Smooth muscle cell (in vitro differentiated cells): Measurements from ENCODE around the gene ACTR10. TPM values are rescaled to one million over a fixed set of nuclear protein-coding genes. Genes with fewer than 3 reads are reported as not detected.

Experiments used
- DNase-seq: peaks from one replicate; lab custom pipeline; 2025; ENCODE audit not compliant: unreplicated experiment; lab: John Stamatoyannopoulos, UW
- H2AFZ ChIP-seq: fragments of 200-600 bp; sonication (generic); 2 replicates; pipeline ENCODE4 v1.6.0; 2016; ENCODE audit warnings: antibody characterized with exemption, low read depth, mild to moderate bottlenecking
- H3F3A ChIP-seq: fragments of 200-600 bp; sonication (generic); 2 replicates; pipeline ENCODE4 v1.6.0; 2017; ENCODE audit warnings: antibody characterized with exemption, low read depth
- H3K27ac ChIP-seq: fragments of 200-600 bp; sonication (generic); 2 replicates; pipeline ENCODE4 v1.5.1; 2016; ENCODE audit warnings: low read depth, mild to moderate bottlenecking
- H3K27me3 ChIP-seq: fragments of 200-600 bp; sonication (generic); 2 replicates; pipeline ENCODE4 v1.6.1; 2016; ENCODE audit warnings: low read depth, mild to moderate bottlenecking
- H3K36me3 ChIP-seq: fragments of 200-600 bp; sonication (generic); 2 replicates; pipeline ENCODE4 v1.5.1; 2016; ENCODE audit warnings: low read depth
- H3K4me1 ChIP-seq: fragments of 200-600 bp; sonication (generic); 2 replicates; pipeline ENCODE4 v1.5.1; 2016; ENCODE audit warnings: low read depth
- H3K4me2 ChIP-seq: fragments of 200-600 bp; sonication (generic); 2 replicates; pipeline ENCODE4 v1.6.0; 2016; ENCODE audit warnings: mild to moderate bottlenecking
- H3K4me3 ChIP-seq: fragments of 200-600 bp; sonication (generic); 2 replicates; pipeline ENCODE4 v1.5.1; 2016; ENCODE audit warnings: mild to moderate bottlenecking
- H3K79me2 ChIP-seq: fragments of 200-600 bp; sonication (generic); 2 replicates; pipeline ENCODE4 v1.6.0; 2016; ENCODE audit warnings: low read depth, mild to moderate bottlenecking
- H3K9ac ChIP-seq: fragments of 200-600 bp; sonication (generic); 2 replicates; pipeline ENCODE4 v1.6.0; 2016; ENCODE audit warnings: low read depth
- H3K9me3 ChIP-seq: fragments of 200-600 bp; sonication (generic); replicated peaks from 2 replicates; pipeline ENCODE4 v1.5.1; 2016; ENCODE audit warnings: low read depth
- H4K20me1 ChIP-seq: fragments of 200-600 bp; sonication (generic); 2 replicates; pipeline ENCODE4 v1.6.0; 2016; ENCODE audit warnings: low read depth
- WGBS: methylation state at CpG from one replicate; pipeline ENCODE4 v1.1.7; 2016; ENCODE audit warnings: low lambda C conversion rate; 5-methylcytosine and 5-hydroxymethylcytosine counted together
- polyA plus RNA-seq: library from polyadenylated mRNA; unstranded; fragments of >200 nt; fragmentation: Nextera tagmentation; extraction: Ambion mirVana; gene quantifications from 2 replicates; pipeline ENCODE4 v1.2.1, GENCODE V29; 2016
- small RNA-seq: library from RNA; depleted of rRNA; stranded (forward); fragments of <200 nt; gene quantifications from one replicate; pipeline ENCODE3, GENCODE V24; 2014
- total RNA-seq: library from RNA; depleted of rRNA; stranded (reverse); fragments of >200 nt; gene quantifications from 2 replicates; pipeline ENCODE4 v1.2.3, GENCODE V29; 2014
- TF ChIP-seq, protein P1 (sequence below): fragments of 200-600 bp; sonication (generic); IDR thresholded peaks from 2 replicates; pipeline ENCODE4 v1.5.1; 2017; ENCODE audit warnings: borderline replicate concordance, mild to moderate bottlenecking, antibody characterized with exemption; ENCODE audit not compliant: insufficient read depth, poor library complexity, severe bottlenecking

Gene ACTR10
- total and polyA plus RNA-seq, 2 experiments from 2014 or later = 131 to 149 TPM

DNA sequence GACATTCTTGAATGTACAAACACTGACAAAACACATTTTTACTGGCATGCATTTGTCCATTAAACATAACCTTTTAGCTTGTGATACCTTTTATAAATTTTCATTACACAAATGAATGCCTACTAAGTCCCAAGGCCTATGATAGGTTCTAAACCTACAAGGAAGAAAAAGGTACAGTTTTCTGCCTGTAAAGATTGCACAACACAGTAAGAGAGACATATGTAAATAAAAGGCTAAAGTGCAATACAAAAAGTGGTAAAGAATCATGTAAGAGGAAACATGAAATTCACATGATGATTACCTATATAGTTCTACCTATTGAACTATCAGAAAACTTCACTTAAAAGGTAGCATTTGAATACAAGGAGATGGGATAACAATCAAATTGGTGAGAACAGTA lies 83.8 kb downstream of the ACTR10 start:
- Histone ChIP-seq H3K4me1 (peaks cover 12% of the 10 kb centered on the region), H3K27me3 (no peaks in the 10 kb centered on the region), H3K9me3 (no peaks in the 10 kb centered on the region), H3K4me2 (no peak overlapping the region), H3K9ac (no peak overlapping the region), H2AFZ (no peak overlapping the region), H3K79me2 (peaks cover 84% of the 10 kb centered on the region), H3K27ac (peak overlapping the region; percentile 98), H3K36me3 (peaks cover 20% of the 10 kb centered on the region), H3K4me3 (no peak overlapping the region), H3F3A (peaks cover 46% of the 10 kb centered on the region), H4K20me1 (peaks cover 18% of the 10 kb centered on the region)
- no peak for DNase-seq
- TF ChIP-seq, protein P1, sequence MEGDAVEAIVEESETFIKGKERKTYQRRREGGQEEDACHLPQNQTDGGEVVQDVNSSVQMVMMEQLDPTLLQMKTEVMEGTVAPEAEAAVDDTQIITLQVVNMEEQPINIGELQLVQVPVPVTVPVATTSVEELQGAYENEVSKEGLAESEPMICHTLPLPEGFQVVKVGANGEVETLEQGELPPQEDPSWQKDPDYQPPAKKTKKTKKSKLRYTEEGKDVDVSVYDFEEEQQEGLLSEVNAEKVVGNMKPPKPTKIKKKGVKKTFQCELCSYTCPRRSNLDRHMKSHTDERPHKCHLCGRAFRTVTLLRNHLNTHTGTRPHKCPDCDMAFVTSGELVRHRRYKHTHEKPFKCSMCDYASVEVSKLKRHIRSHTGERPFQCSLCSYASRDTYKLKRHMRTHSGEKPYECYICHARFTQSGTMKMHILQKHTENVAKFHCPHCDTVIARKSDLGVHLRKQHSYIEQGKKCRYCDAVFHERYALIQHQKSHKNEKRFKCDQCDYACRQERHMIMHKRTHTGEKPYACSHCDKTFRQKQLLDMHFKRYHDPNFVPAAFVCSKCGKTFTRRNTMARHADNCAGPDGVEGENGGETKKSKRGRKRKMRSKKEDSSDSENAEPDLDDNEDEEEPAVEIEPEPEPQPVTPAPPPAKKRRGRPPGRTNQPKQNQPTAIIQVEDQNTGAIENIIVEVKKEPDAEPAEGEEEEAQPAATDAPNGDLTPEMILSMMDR = no peak

DNA sequence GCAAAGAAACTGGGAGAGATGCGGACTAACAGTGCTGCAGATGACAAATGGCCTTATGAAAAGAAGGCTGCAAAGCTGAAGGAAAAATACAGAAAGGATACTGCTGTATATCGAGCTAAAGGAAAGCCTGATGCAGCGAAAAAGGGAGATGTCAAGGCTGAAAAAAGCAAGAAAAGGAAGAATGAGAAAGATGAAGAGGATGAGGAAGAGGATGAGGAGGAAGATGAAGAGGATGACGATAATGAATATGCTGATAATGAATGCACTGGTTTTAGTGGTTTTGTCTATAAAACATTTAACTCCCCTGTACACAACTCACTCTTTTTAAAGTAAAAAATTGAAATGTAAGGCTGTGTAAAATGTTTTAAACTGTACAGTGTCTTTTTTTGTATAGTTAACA lies 85.2 kb downstream of the ACTR10 start:
- H3K9ac ChIP-seq = no peak overlapping the region
- H3K4me2 ChIP-seq = no peak overlapping the region
- no peaks in the 10 kb centered on the region for H3K9me3 ChIP-seq
- peaks cover 84% of the 10 kb centered on the region for H3K79me2 ChIP-seq
- H3F3A ChIP-seq = peaks cover 46% of the 10 kb centered on the region
- no peak overlapping the region for H2AFZ ChIP-seq
- H4K20me1 ChIP-seq = peaks cover 22% of the 10 kb centered on the region
- DNase-seq = no peak
- H3K4me3 ChIP-seq = no peak overlapping the region
- peaks cover 12% of the 10 kb centered on the region for H3K4me1 ChIP-seq
- no peaks in the 10 kb centered on the region for H3K27me3 ChIP-seq
- H3K27ac ChIP-seq = peak overlapping the region; percentile 98
- peaks cover 32% of the 10 kb centered on the region for H3K36me3 ChIP-seq
- TF ChIP-seq, protein P1 = no peak
- 98% methylated on average over 4 of the region's 4 CpGs for WGBS

Small RNA genes lying within 50 kb of the gene (small RNA-seq; reads per million reads assigned to genes)
- not detected for gene RN7SL598P

Other genes starting within 250 kb of the ACTR10 start
- gene ARMH4, start 47.9 kb upstream of the ACTR10 start, total RNA-seq = 14.4 and 14.7 TPM in 2 replicates
- 10.0 and 12.9 TPM in 2 replicates for gene ARMH4, start 47.9 kb upstream of the ACTR10 start, polyA plus RNA-seq
- 133 and 139 TPM in 2 replicates for gene PSMA3, start 44.7 kb downstream of the ACTR10 start, total RNA-seq
- 181 and 189 TPM in 2 replicates for gene PSMA3, start 44.7 kb downstream of the ACTR10 start, polyA plus RNA-seq
- 14.1 and 14.6 TPM in 2 replicates for gene ARID4A, start 98.4 kb downstream of the ACTR10 start, total RNA-seq
- gene ARID4A, start 98.4 kb downstream of the ACTR10 start, polyA plus RNA-seq = 18.4 and 24.9 TPM in 2 replicates
- gene TOMM20L, start 195.8 kb downstream of the ACTR10 start, total RNA-seq = not detected in 2 replicates
- gene TOMM20L, start 195.8 kb downstream of the ACTR10 start, polyA plus RNA-seq = not detected in 2 replicates
- gene TIMM9, start 227.4 kb downstream of the ACTR10 start, total RNA-seq = 42.2 and 51.8 TPM in 2 replicates
- gene TIMM9, start 227.4 kb downstream of the ACTR10 start, polyA plus RNA-seq = 40.2 and 48.7 TPM in 2 replicates
- 19.9 and 20.0 TPM in 2 replicates for gene KIAA0586, start 227.6 kb downstream of the ACTR10 start, total RNA-seq
- 6.5 and 8.5 TPM in 2 replicates for gene KIAA0586, start 227.6 kb downstream of the ACTR10 start, polyA plus RNA-seq